K562 (cell line): ENCODE results near the gene ACSL5. TPM values are rescaled to one million over a fixed set of nuclear protein-coding genes. Genes with fewer than 3 reads are reported as not detected.

Experiments
- ATAC-seq: fragments of 200-7000 bp; cut with Tn5 transposase; 3 replicates; pipeline ENCODE4 v1.9.1; 2020; ENCODE audit warnings: moderate library complexity
- BruUV-seq: library from RNA; stranded (reverse); fragments of 400-500 nt; replicated peaks from 2 replicates; lab custom pipeline; 2021; lab: Mats Ljungman, UMichigan
- CTCF ChIA-PET: fragments of 300-600 bp; formaldehyde crosslinking; extraction: SDS; loops from one replicate; lab custom pipeline; 2021; ENCODE audit warnings: low intra/inter-chr PET ratio; lab: Yijun Ruan, JAX
- POLR2A ChIA-PET: fragments of 300-600, 350-650 bp; sonication (Branson Sonifier 250); formaldehyde crosslinking; extraction: SDS; loops from one replicate; lab custom pipeline; 2021; ENCODE audit warnings: antibody characterized with exemption, inconsistent platforms; lab: Yijun Ruan, JAX
- DNase-seq, 4 experiments: peaks; one replicate each; pipeline versions ENCODE4 v3.0.0 to v3.0.0-alpha.2; 2011 to 2018; ENCODE audit warnings: low spot score in 3 of 4, mixed read lengths in 3 of 4; ENCODE audit errors: extremely low read depth in 1 of 4
- FAIRE-seq: peaks from 2 replicates; lab custom pipeline; 2011; peaks lifted over from hg19 to GRCh38; lab: Jason Lieb, UNC
- H2AFZ ChIP-seq: 2 replicates; pipeline ENCODE4 v1.6.0; 2011; ENCODE audit warnings: low read depth, low read length, control low read depth, inconsistent platforms
- H3K27ac ChIP-seq: fragments of 200-600 bp; 3 replicates; pipeline ENCODE4 v1.8.0; 2011; ENCODE audit warnings: low read depth, mild to moderate bottlenecking, control low read depth, inconsistent platforms, low read length, moderate library complexity, mixed read lengths; ENCODE audit errors: extremely low read depth
- H3K27me3 ChIP-seq, 2 experiments: fragments of 300-600 bp in 1 of 2; 2 replicates in 1 of 2; 3 replicates in 1 of 2; pipeline versions ENCODE4 v1.6.0 to v1.8.0; 2011; ENCODE audit warnings: inconsistent platforms in 2 of 2, low read length in 2 of 2, mild to moderate bottlenecking in 1 of 2, mixed read lengths in 1 of 2, moderate library complexity in 1 of 2; ENCODE audit not compliant: control insufficient read depth in 2 of 2, insufficient read depth in 2 of 2
- H3K36me3 ChIP-seq: fragments of 300-600 bp; 3 replicates; pipeline ENCODE4 v1.8.0; 2011; ENCODE audit warnings: mild to moderate bottlenecking, low read length, inconsistent platforms; ENCODE audit not compliant: control insufficient read depth, insufficient read depth
- H3K4me1 ChIP-seq, 2 experiments: fragments of 200-600 bp in 1 of 2; replicated peaks in 1 of 2; 2 replicates in 1 of 2; 3 replicates in 1 of 2; pipeline versions ENCODE4 v1.5.1 to v1.8.0; 2011; ENCODE audit warnings: inconsistent platforms in 2 of 2, low read length in 2 of 2, mild to moderate bottlenecking in 1 of 2, mixed read lengths in 1 of 2, moderate library complexity in 1 of 2; ENCODE audit not compliant: control insufficient read depth in 2 of 2, insufficient read depth in 2 of 2
- H3K4me2 ChIP-seq: 2 replicates; pipeline ENCODE4 v1.6.1; 2011; ENCODE audit warnings: low read length, control low read depth, inconsistent platforms, mixed read lengths; ENCODE audit not compliant: insufficient read depth
- H3K4me3 ChIP-seq: fragments of 200-600 bp; sonication (generic), shearing (Covaris generic); 2 replicates; pipeline ENCODE4 v1.5.1; 2016; ENCODE audit warnings: control low read depth, inconsistent platforms
- H3K79me2 ChIP-seq: fragments of 200-600 bp; 3 replicates; pipeline ENCODE4 v1.8.0; 2011; ENCODE audit warnings: low read length, inconsistent platforms; ENCODE audit not compliant: control insufficient read depth, insufficient read depth
- H3K9ac ChIP-seq, 2 experiments: 2 replicates each; pipeline versions ENCODE4 v1.6.0 to v1.6.1; 2011; ENCODE audit warnings: low read depth in 2 of 2, low read length in 2 of 2, control low read depth in 1 of 2, inconsistent platforms in 1 of 2, mild to moderate bottlenecking in 1 of 2, mixed read lengths in 1 of 2; ENCODE audit not compliant: insufficient read depth in 1 of 2
- H3K9me1 ChIP-seq: one replicate; pipeline ENCODE4 v1.6.0; 2011; ENCODE audit warnings: inconsistent platforms, mild to moderate bottlenecking, low read length, moderate library complexity; ENCODE audit not compliant: control insufficient read depth, insufficient read depth
- H3K9me3 ChIP-seq: replicated peaks from 2 replicates; pipeline ENCODE4 v1.5.1; 2011; ENCODE audit warnings: low read depth, low read length, inconsistent platforms; ENCODE audit not compliant: control insufficient read depth, insufficient read depth
- H4K20me1 ChIP-seq: replicated peaks from 2 replicates; pipeline ENCODE4 v1.6.1; 2011; ENCODE audit warnings: low read length, inconsistent platforms, mixed read lengths; ENCODE audit not compliant: control insufficient read depth, insufficient read depth
- ARID3B ChIP-seq: fragments of 250-450 bp; sonication (Bioruptor Pico); IDR thresholded peaks from 2 replicates; pipeline ENCODE4 v1.4.0; 2020; ENCODE audit warnings: borderline replicate concordance
- ATF4 ChIP-seq: fragments of 450-650 bp; formaldehyde crosslinking; IDR thresholded peaks from 2 replicates; pipeline ENCODE4 v1.4.0; 2022; ENCODE audit warnings: mild to moderate bottlenecking, moderate library complexity
- ELF1 ChIP-seq: fragments of 200-800 bp; sonication (Bioruptor generic); IDR thresholded peaks from 2 replicates; pipeline ENCODE4 v1.6.1; 2016; ENCODE audit warnings: missing genetic modification characterization, missing compliant biosample characterization
- HCFC1 ChIP-seq: IDR thresholded peaks from 2 replicates; pipeline ENCODE4 v1.6.1; 2012; ENCODE audit warnings: low read depth, low read length, improper control_type of control experiment
- PCBP1 ChIP-seq: fragments of 200-400 bp; formaldehyde crosslinking; IDR thresholded peaks from 2 replicates; pipeline ENCODE4 v1.6.1; 2018; ENCODE audit warnings: mild to moderate bottlenecking, low read depth, low read length; ENCODE audit not compliant: poor library complexity, severe bottlenecking
- SPI1 ChIP-seq: IDR thresholded peaks from 2 replicates; pipeline ENCODE4 v1.6.1; 2011; ENCODE audit warnings: low read depth, low read length, control low read depth, borderline replicate concordance
- ZNF197 ChIP-seq: fragments of 200-800 bp; sonication (Bioruptor generic); IDR thresholded peaks from 2 replicates; pipeline ENCODE4 v1.6.1; 2016; ENCODE audit warnings: low read depth, missing genetic modification characterization, missing compliant biosample characterization
- ZNF280A ChIP-seq: fragments of 450-650 bp; IDR thresholded peaks from 2 replicates; pipeline ENCODE4 v1.6.1; 2018; ENCODE audit warnings: mild to moderate bottlenecking, low read depth; ENCODE audit not compliant: partially characterized antibody
- ZNF395 ChIP-seq: fragments of 200-800 bp; sonication (Bioruptor generic); IDR thresholded peaks from 2 replicates; pipeline ENCODE4 v1.6.1; 2017; ENCODE audit warnings: missing genetic modification characterization, missing compliant biosample characterization
- WGBS: fragments of 100-300 bp; shearing (Covaris generic); methylation state at CpG from one replicate; pipeline ENCODE4 v1.1.6; 2016; ENCODE audit warnings: low coverage, mixed read lengths; ENCODE audit not compliant: insufficient coverage; ENCODE audit errors: missing lambda C conversion rate; 5-methylcytosine and 5-hydroxymethylcytosine counted together
- in situ Hi-C: fragments of 300-500 bp; cut with MboI; formaldehyde crosslinking; loops from 4 replicates; pipeline ENCODE4 v1.15.0; 2018; ENCODE audit warnings: inconsistent platforms, mixed read lengths
- intact Hi-C: fragments of 100-400 bp; cut with micrococcal nuclease; formaldehyde crosslinking; loops from 2 replicates; pipeline ENCODE4 v1.14.2; 2022
- polyA plus RNA-seq, 8 experiments: library from polyadenylated mRNA; depleted of rRNA in 4 of 8; stranded (reverse) in 5 of 8; unstranded in 3 of 8; fragments of >200 nt; fragmentation: Nextera tagmentation in 2 of 8; fragmentation: Illumina TruSeq in 1 of 8; extraction: Ambion mirVana in 2 of 8; extraction: Trizol in 1 of 8; gene quantifications; 2 replicates each; pipeline versions ENCODE4 v1.2.1 to v1.2.3, GENCODE V29; 2011 to 2014; ENCODE audit warnings: inconsistent platforms in 1 of 8, missing spikeins in 1 of 8
- total RNA-seq, 7 experiments: library from RNA; depleted of rRNA in 6 of 7; stranded (reverse); fragments of >200 nt in 6 of 7; fragmentation: Illumina TruSeq in 2 of 7; extraction: Trizol in 2 of 7; gene quantifications; 2 replicates each; pipeline versions ENCODE4 v1.2.1 to v1.2.3, GENCODE V29; 2011 to 2021; ENCODE audit warnings: low replicate concordance in 1 of 7

ACSL5 gene
- total and polyA plus RNA-seq, 9 of the 15 experiments (the other 6 are each of a cell fraction or from before 2014, with no cell fraction given), result 0.19 to 1.4 (median 0.55) TPM

- H3K9me1 ChIP-seq, result no peaks in the 10 kb centered on the region
- in situ Hi-C loops (loop anchor here (5.0 kb wide), 1 partner anchor 44 kb away; no protein-coding TSS in a partner anchor), intact Hi-C loops (no loop called here)
- ChIA-PET POLR2A (no interaction called here), CTCF (no interaction called here)
- H3K4me1 ChIP-seq, result peaks cover 4 to 5% of the 10 kb centered on the region in 2 experiments; a peak in 3 of 5 replicates
- H3K36me3 ChIP-seq, result no peaks in the 10 kb centered on the region
- peak overlapping the region; percentile 14; the same call in 1 of the 2 replicates for H3K4me2 ChIP-seq
- FAIRE-seq (no peak), DNase-seq (no peak), ATAC-seq (peak; percentile 34; the same call in 2 of the 3 replicates)
- WGBS, result 60% methylated on average over 15 of the region's 16 CpGs
- no peaks in the 10 kb centered on the region for H3K79me2 ChIP-seq
- no peak overlapping the region for H3K4me3 ChIP-seq
- H3K9me3 ChIP-seq, result no peaks in the 10 kb centered on the region
- no TSS peak for BruUV-seq
- peak overlapping the region; percentile 9 to 78; a peak in 3 of 4 replicates for H3K9ac ChIP-seq
- TF ChIP-seq HCFC1, result no peak
- TF ChIP-seq ZNF280A, result no peak
- no peak for TF ChIP-seq ZNF197
- no peak for TF ChIP-seq PCBP1
- peak; percentile 55; the same call in 1 of the 2 replicates for TF ChIP-seq ELF1
- 0 out of 2 replicates have a peak, but pooled peaks have one; percentile 23 for TF ChIP-seq ZNF395 (CRISPR knock-in tag)
- no peak for TF ChIP-seq ARID3B (CRISPR knock-in tag)
- TF ChIP-seq ATF4 (CRISPR knock-in tag), result no peak
- TF ChIP-seq SPI1, result peak; percentile 54; the same call in 1 of the 2 replicates
- TF ChIP-seq, all 486 proteins: peak for 3
- Histone ChIP-seq H4K20me1 (no peaks in the 10 kb centered on the region), H3K27me3 (no peaks in the 10 kb centered on the region), H3K27ac (no peak overlapping the region), H2AFZ (peak overlapping the region; percentile 93)
Observed at GRCh38 chr10:112375721-112376395, 1.9 kb downstream of the ACSL5 start.
